ENCODE measurements around the gene LACC1. TPM values are rescaled to one million over a fixed set of nuclear protein-coding genes. Genes with fewer than 3 reads are reported as not detected.

The LACC1 gene
- total and polyA plus RNA-seq, 10 of the 15 experiments (the other 5 are each of a cell fraction or from before 2014, with no cell fraction given) = 0.03 to 3.7 (median 3.0) TPM

DNA sequence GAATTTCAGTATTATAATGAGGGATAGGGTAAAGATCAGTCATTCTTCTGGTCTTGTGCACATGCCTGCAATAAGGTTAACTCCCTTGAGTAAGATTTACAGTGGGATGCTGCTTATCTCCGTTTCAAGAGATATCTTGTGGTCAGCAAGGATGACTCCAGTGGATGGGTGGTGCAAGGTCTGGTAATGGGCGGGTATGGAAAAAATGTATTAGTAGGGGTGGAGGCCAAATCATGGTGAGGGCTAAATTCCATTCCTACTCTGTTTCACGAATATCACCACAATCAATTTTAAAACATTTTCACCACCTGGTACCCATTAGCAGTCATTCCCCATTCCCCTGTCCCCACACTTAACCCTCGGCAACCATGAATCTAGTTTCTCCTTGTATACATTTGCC, 40.8 kb upstream of the LACC1 start:
- RAD21 ChIA-PET (ENCODE audit: unreplicated experiment) = no interaction called here
- FAIRE-seq (no peak), DNase-seq (ENCODE audit: low read depth, low spot score) (no peak), ATAC-seq (no peak)
- Histone ChIP-seq H3K4me1 (ENCODE audit: control insufficient read depth, insufficient read depth, low read length) (no peaks in the 10 kb centered on the region), H3K9ac (ENCODE audit: control insufficient read depth, insufficient read depth, low read length) (no peak overlapping the region), H2AFZ (ENCODE audit: control insufficient read depth, low read depth, low read length) (no peak overlapping the region), H3K27ac (ENCODE audit: control insufficient read depth, insufficient read depth) (no peak overlapping the region), H3K27me3 (replicated peaks in 1 of 2; ENCODE audit: control insufficient read depth in 2 of 2, insufficient read depth in 2 of 2, low read length in 1 of 2) (no peaks in the 10 kb centered on the region), H4K20me1 (ENCODE audit: control insufficient read depth, insufficient read depth) (no peaks in the 10 kb centered on the region), H3K4me2 (ENCODE audit: control insufficient read depth, insufficient read depth) (no peak overlapping the region), H3K4me3 (no peak overlapping the region), H3K36me3 (ENCODE audit: control insufficient read depth in 2 of 2, insufficient read depth in 2 of 2, low read length in 1 of 2) (no peaks in the 10 kb centered on the region), H3K79me2 (ENCODE audit: control insufficient read depth, insufficient read depth, low read length) (no peaks in the 10 kb centered on the region), H3K9me3 (replicated peaks; ENCODE audit: control insufficient read depth, insufficient read depth, low read length) (no peaks in the 10 kb centered on the region)
- SMC1A ChIA-PET (ENCODE audit: uncharacterized antibody, unreplicated experiment) = no interaction called here
- in situ Hi-C loops (cut with MboI) (no loop called here), intact Hi-C loops (cut with micrococcal nuclease; ENCODE audit: unreplicated experiment) (no loop called here)
- CTCF ChIA-PET = no interaction called here
- POLR2A ChIA-PET = no interaction called here
- no TSS peak for BruUV-seq (replicated peaks)
- 61% methylated on average over 4 of the region's 4 CpGs for WGBS (ENCODE audit: insufficient coverage, insufficient replicate concordance, low lambda C conversion rate, missing lambda C conversion rate)
- TF ChIP-seq ZZZ3 (IDR thresholded peaks at IDR 0.05; ENCODE audit: control insufficient read depth, insufficient read length, low read depth) (no peak), IRF4 (IDR thresholded peaks at IDR 0.05; ENCODE audit: low read depth, low read length) (no peak), IKZF2 (IDR thresholded peaks at IDR 0.05) (no peak), CEBPB (IDR thresholded peaks at IDR 0.05; ENCODE audit: borderline replicate concordance in 1 of 2, low read depth in 2 of 2, low read length in 2 of 2) (no peak), POLR2AphosphoS2 (IDR thresholded peaks at IDR 0.05; ENCODE audit: low read depth, low read length) (no peak), BCL11A (IDR thresholded peaks at IDR 0.05; ENCODE audit: low read depth, low read length) (no peak), KAT2A (conservative IDR thresholded peaks at IDR 0.05; ENCODE audit: control insufficient read depth, low read depth, low read length) (no peak), HDAC6 (IDR thresholded peaks at IDR 0.05; ENCODE audit: unreplicated experiment) (no peak), GATAD2B (conservative IDR thresholded peaks at IDR 0.05; ENCODE audit: low read depth) (no peak), FOXK2 (IDR thresholded peaks at IDR 0.05) (no peak), YY1 (IDR thresholded peaks at IDR 0.05; ENCODE audit: low read depth, low read length) (no peak), BRCA1 (IDR thresholded peaks at IDR 0.05; ENCODE audit: low read depth, low read length) (no peak)
- TF ChIP-seq, protein P1, sequence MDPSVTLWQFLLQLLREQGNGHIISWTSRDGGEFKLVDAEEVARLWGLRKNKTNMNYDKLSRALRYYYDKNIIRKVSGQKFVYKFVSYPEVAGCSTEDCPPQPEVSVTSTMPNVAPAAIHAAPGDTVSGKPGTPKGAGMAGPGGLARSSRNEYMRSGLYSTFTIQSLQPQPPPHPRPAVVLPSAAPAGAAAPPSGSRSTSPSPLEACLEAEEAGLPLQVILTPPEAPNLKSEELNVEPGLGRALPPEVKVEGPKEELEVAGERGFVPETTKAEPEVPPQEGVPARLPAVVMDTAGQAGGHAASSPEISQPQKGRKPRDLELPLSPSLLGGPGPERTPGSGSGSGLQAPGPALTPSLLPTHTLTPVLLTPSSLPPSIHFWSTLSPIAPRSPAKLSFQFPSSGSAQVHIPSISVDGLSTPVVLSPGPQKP (IDR thresholded peaks at IDR 0.05; ENCODE audit: low read depth, low read length) = no peak

All from GM12878 (cell line).